H9 (cell line): ENCODE results near the gene CCDC175. TPM values are rescaled to one million over a fixed set of nuclear protein-coding genes. Genes with fewer than 3 reads are reported as not detected.

ENCODE experiments used
- DNase-seq: peaks from one replicate; pipeline ENCODE4 v3.0.0-alpha.2; 2017
- H2AFZ ChIP-seq: one replicate; pipeline ENCODE4 v1.6.1; 2013; ENCODE audit warnings: mild to moderate bottlenecking, low read length, control low read depth, moderate library complexity
- H2AK5ac ChIP-seq: 2 replicates; pipeline ENCODE4 v1.6.1; 2013; ENCODE audit warnings: low read length, control low read depth, mixed read lengths; ENCODE audit not compliant: insufficient read length
- H2BK120ac ChIP-seq: one replicate; pipeline ENCODE4 v1.6.1; 2013; ENCODE audit warnings: low read depth, mild to moderate bottlenecking, low read length, control low read depth, inconsistent platforms; ENCODE audit not compliant: poor library complexity, severe bottlenecking
- H2BK12ac ChIP-seq: 2 replicates; pipeline ENCODE4 v1.6.1; 2013; ENCODE audit warnings: low read length, control low read depth, mixed read lengths, low read depth; ENCODE audit not compliant: insufficient read length
- H2BK15ac ChIP-seq: 2 replicates; pipeline ENCODE4 v1.6.1; 2013; ENCODE audit warnings: low read depth, low read length, control low read depth
- H2BK20ac ChIP-seq: one replicate; pipeline ENCODE4 v1.6.1; 2013; ENCODE audit warnings: low read depth, mild to moderate bottlenecking, low read length, control low read depth, inconsistent platforms; ENCODE audit not compliant: poor library complexity, severe bottlenecking
- H2BK5ac ChIP-seq: 2 replicates; pipeline ENCODE4 v1.6.1; 2013; ENCODE audit warnings: low read length, control low read depth, mixed read lengths; ENCODE audit not compliant: insufficient read length
- H3K14ac ChIP-seq: 2 replicates; pipeline ENCODE4 v1.6.1; 2013; ENCODE audit warnings: low read length, control low read depth; ENCODE audit not compliant: insufficient read depth
- H3K18ac ChIP-seq: 2 replicates; pipeline ENCODE4 v1.6.1; 2013; ENCODE audit warnings: low read depth, mild to moderate bottlenecking, mixed read lengths, low read length, control low read depth; ENCODE audit not compliant: insufficient read length
- H3K23ac ChIP-seq: 2 replicates; pipeline ENCODE4 v1.6.1; 2013; ENCODE audit warnings: low read length, control low read depth, mixed read lengths, low read depth; ENCODE audit not compliant: insufficient read length
- H3K23me2 ChIP-seq: 2 replicates; pipeline ENCODE4 v1.6.1; 2013; ENCODE audit warnings: low read depth, mild to moderate bottlenecking, mixed read lengths, low read length, control low read depth; ENCODE audit not compliant: insufficient read length, poor library complexity, severe bottlenecking
- H3K27ac ChIP-seq: 2 replicates; pipeline ENCODE4 v1.5.1; 2013; ENCODE audit warnings: low read length, control low read depth, mixed read lengths, low read depth; ENCODE audit not compliant: insufficient read length
- H3K27me3 ChIP-seq: 2 replicates; pipeline ENCODE4 v1.6.1; 2013; ENCODE audit warnings: low read length, control low read depth, inconsistent platforms; ENCODE audit not compliant: insufficient read depth
- H3K4ac ChIP-seq: 2 replicates; pipeline ENCODE4 v1.6.1; 2013; ENCODE audit warnings: low read depth, mild to moderate bottlenecking, control low read depth, inconsistent platforms, low read length, moderate library complexity
- H3K4me1 ChIP-seq: 2 replicates; pipeline ENCODE4 v1.6.1; 2013; ENCODE audit warnings: low read length, control low read depth, inconsistent platforms; ENCODE audit not compliant: insufficient read depth
- H3K4me2 ChIP-seq: 2 replicates; pipeline ENCODE4 v1.6.1; 2013; ENCODE audit warnings: low read length, control low read depth, mixed read lengths; ENCODE audit not compliant: insufficient read length, insufficient read depth
- H3K56ac ChIP-seq: 2 replicates; pipeline ENCODE4 v1.6.1; 2013; ENCODE audit warnings: low read depth, mild to moderate bottlenecking, mixed read lengths, low read length, control low read depth; ENCODE audit not compliant: insufficient read length
- H3K79me1 ChIP-seq: 2 replicates; pipeline ENCODE4 v1.6.1; 2013; ENCODE audit warnings: low read depth, mild to moderate bottlenecking, moderate library complexity, low read length, control low read depth, inconsistent platforms; ENCODE audit not compliant: insufficient read depth, poor library complexity, severe bottlenecking
- H3K79me2 ChIP-seq: 2 replicates; pipeline ENCODE4 v1.6.1; 2013; ENCODE audit warnings: low read length, control low read depth, inconsistent platforms; ENCODE audit not compliant: insufficient read depth
- H3K9ac ChIP-seq: 2 replicates; pipeline ENCODE4 v1.6.1; 2013; ENCODE audit warnings: low read length, control low read depth, mixed read lengths; ENCODE audit not compliant: insufficient read length; ENCODE audit errors: extremely low read depth
- H3K9me3 ChIP-seq: one replicate; pipeline ENCODE4 v1.6.1; 2013; ENCODE audit warnings: low read depth, low read length, inconsistent platforms; ENCODE audit not compliant: control insufficient read depth
- H3T11ph ChIP-seq: one replicate; pipeline ENCODE4 v1.6.1; 2013; ENCODE audit warnings: mild to moderate bottlenecking, low read length, control low read depth, inconsistent platforms
- H4K20me1 ChIP-seq: one replicate; pipeline ENCODE4 v1.6.1; 2013; ENCODE audit not compliant: control insufficient read depth, insufficient read length, insufficient read depth
- H4K5ac ChIP-seq: 2 replicates; pipeline ENCODE4 v1.6.1; 2013; ENCODE audit warnings: low read depth, mild to moderate bottlenecking, mixed read lengths, low read length, control low read depth; ENCODE audit not compliant: insufficient read length
- H4K8ac ChIP-seq: replicated peaks from 2 replicates; pipeline ENCODE4 v1.6.1; 2013; ENCODE audit warnings: low read length, control low read depth, mixed read lengths, low read depth; ENCODE audit not compliant: insufficient read length
- H4K91ac ChIP-seq: 2 replicates; pipeline ENCODE4 v1.6.1; 2013; ENCODE audit warnings: low read depth, mild to moderate bottlenecking, moderate library complexity, mixed read lengths, low read length, control low read depth; ENCODE audit not compliant: insufficient read length
- H3K27ac Mint-ChIP-seq, 3 experiments: 2 replicates in 2 of 3; 3 replicates in 1 of 3; pipeline ENCODE4 v1.8.0; 2020 to 2021; ENCODE audit warnings: mixed read lengths in 3 of 3, mild to moderate bottlenecking in 1 of 3, moderate library complexity in 1 of 3
- H3K27me3 Mint-ChIP-seq: 2 replicates; pipeline ENCODE4 v1.8.0; 2021; ENCODE audit warnings: low read depth, mild to moderate bottlenecking, moderate library complexity, mixed read lengths
- H3K36me3 Mint-ChIP-seq, 3 experiments: 2 replicates in 2 of 3; 3 replicates in 1 of 3; pipeline ENCODE4 v1.8.0; 2020 to 2021; ENCODE audit warnings: low read depth in 3 of 3, mixed read lengths in 3 of 3; ENCODE audit not compliant: insufficient read depth in 1 of 3
- H3K4me1 Mint-ChIP-seq, 2 experiments: 2 replicates each; pipeline ENCODE4 v1.8.0; 2020; ENCODE audit warnings: mixed read lengths in 2 of 2
- H3K4me3 Mint-ChIP-seq, 2 experiments: 2 replicates in 1 of 2; 3 replicates in 1 of 2; pipeline ENCODE4 v1.8.0; 2020 to 2021; ENCODE audit warnings: mild to moderate bottlenecking in 2 of 2, mixed read lengths in 2 of 2, moderate library complexity in 1 of 2
- H3K9me3 Mint-ChIP-seq, 2 experiments: 2 replicates in 1 of 2; 3 replicates in 1 of 2; pipeline ENCODE4 v1.8.0; 2020; ENCODE audit warnings: mild to moderate bottlenecking in 2 of 2, mixed read lengths in 2 of 2, moderate library complexity in 1 of 2
- total RNA-seq: library from RNA; stranded (reverse); gene quantifications from 2 replicates; pipeline ENCODE4 v1.2.1, GENCODE V29; 2021
- TF ChIP-seq, protein P1 (sequence below): fragments of 200-600 bp; sonication (generic); conservative IDR thresholded peaks from 3 replicates; pipeline ENCODE4 v1.8.0; 2021; ENCODE audit warnings: antibody characterized with exemption, mild to moderate bottlenecking

Gene CCDC175
- total RNA-seq, 1 experiment from 2014 or later: 0.09 TPM

GRCh38 chr14:59530349-59530748, 46.3 kb downstream of the CCDC175 start:
- H3K27ac Mint-ChIP-seq: no peak overlapping the region
- no peaks in the 10 kb centered on the region for H3K27me3 ChIP-seq
- no peak overlapping the region for H2AFZ ChIP-seq
- no peak overlapping the region for H2BK20ac ChIP-seq
- no peak overlapping the region for H2BK12ac ChIP-seq
- no peak overlapping the region for H3K9ac ChIP-seq
- no peak overlapping the region for H3K23ac ChIP-seq
- no peak overlapping the region for H2BK120ac ChIP-seq
- H2BK5ac ChIP-seq: no peak overlapping the region
- no peak overlapping the region for H4K91ac ChIP-seq
- no peak overlapping the region for H3K18ac ChIP-seq
- no peaks in the 10 kb centered on the region for H3K9me3 ChIP-seq
- H3K79me1 ChIP-seq: no peaks in the 10 kb centered on the region
- H3K9me3 Mint-ChIP-seq: peaks cover 0 to 2% of the 10 kb centered on the region in 2 experiments; a peak in 3 of 5 replicates
- H3K23me2 ChIP-seq: no peaks in the 10 kb centered on the region
- TF ChIP-seq, protein P1, sequence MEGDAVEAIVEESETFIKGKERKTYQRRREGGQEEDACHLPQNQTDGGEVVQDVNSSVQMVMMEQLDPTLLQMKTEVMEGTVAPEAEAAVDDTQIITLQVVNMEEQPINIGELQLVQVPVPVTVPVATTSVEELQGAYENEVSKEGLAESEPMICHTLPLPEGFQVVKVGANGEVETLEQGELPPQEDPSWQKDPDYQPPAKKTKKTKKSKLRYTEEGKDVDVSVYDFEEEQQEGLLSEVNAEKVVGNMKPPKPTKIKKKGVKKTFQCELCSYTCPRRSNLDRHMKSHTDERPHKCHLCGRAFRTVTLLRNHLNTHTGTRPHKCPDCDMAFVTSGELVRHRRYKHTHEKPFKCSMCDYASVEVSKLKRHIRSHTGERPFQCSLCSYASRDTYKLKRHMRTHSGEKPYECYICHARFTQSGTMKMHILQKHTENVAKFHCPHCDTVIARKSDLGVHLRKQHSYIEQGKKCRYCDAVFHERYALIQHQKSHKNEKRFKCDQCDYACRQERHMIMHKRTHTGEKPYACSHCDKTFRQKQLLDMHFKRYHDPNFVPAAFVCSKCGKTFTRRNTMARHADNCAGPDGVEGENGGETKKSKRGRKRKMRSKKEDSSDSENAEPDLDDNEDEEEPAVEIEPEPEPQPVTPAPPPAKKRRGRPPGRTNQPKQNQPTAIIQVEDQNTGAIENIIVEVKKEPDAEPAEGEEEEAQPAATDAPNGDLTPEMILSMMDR: no peak
- H3K27ac ChIP-seq: no peak overlapping the region
- H3K4ac ChIP-seq: no peak overlapping the region
- DNase-seq: no peak
- no peak overlapping the region for H3K56ac ChIP-seq
- H4K8ac ChIP-seq: no peak overlapping the region
- peaks cover 2 to 5% of the 10 kb centered on the region in 2 experiments; a peak in 2 of 4 replicates for H3K4me1 Mint-ChIP-seq
- H3K4me2 ChIP-seq: no peak overlapping the region
- no peaks in the 10 kb centered on the region for H3K79me2 ChIP-seq
- H3K27me3 Mint-ChIP-seq: no peaks in the 10 kb centered on the region
- no peak overlapping the region for H3T11ph ChIP-seq
- H3K4me3 Mint-ChIP-seq: no peak overlapping the region
- H2AK5ac ChIP-seq: no peak overlapping the region
- H4K5ac ChIP-seq: no peak overlapping the region
- no peaks in the 10 kb centered on the region for H3K36me3 Mint-ChIP-seq
- H3K4me1 ChIP-seq: no peaks in the 10 kb centered on the region
- H4K20me1 ChIP-seq: no peaks in the 10 kb centered on the region
- H2BK15ac ChIP-seq: no peak overlapping the region
- no peak overlapping the region for H3K14ac ChIP-seq
